GM19240 (cell line): ENCODE measurements around the gene RCSD1.

Experiments used
- DNase-seq: peaks from one replicate; pipeline ENCODE4 v3.0.0; 2011; ENCODE audit warnings: low spot score; ENCODE audit not compliant: insufficient read length

The RCSD1 gene

GRCh38 chr1:167683641-167684502 is 53.8 kb downstream of the RCSD1 start:
- DNase-seq = no peak

DNA sequence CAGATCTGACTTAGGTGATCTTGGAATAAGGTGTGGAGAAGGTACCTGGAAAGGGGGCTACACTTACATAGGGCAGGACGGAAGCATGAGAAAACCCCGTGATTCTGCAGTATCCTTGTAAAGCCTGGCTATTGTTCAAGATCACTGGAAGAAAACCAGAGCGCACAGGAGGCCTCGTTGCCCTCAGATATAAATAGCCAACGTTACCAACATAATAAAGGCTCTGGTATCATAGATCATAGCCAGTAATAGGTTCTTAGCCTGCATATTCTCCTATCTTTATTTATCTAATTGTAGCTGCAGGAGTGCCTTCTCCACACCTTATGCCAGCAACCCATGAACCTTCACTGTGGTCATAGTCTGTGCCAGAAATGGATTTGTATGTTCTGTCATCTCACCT is 55.8 kb downstream of the RCSD1 start:
- DNase-seq = no peak

GRCh38 chr1:167687919-167688519 is 58.0 kb downstream of the RCSD1 start:
- peak; percentile 65 for DNase-seq

DNA sequence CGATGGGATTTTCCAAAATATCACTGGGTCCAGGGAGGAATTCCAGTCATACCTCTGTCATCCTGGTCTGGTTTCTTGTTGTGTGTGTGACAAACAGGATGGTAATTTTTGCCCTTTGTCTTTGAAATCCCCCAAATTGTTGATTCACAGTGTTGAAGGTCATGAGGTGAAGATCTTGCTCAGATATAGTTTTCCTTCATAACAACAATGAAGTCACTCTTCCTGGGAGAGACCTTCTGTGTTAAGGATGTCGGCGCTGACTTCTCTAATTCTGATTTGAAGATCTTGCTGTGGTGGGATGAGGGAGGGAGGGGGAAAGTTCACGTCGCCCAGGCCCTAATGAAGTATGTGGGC is 59.5 kb downstream of the RCSD1 start:
- no peak for DNase-seq

DNA sequence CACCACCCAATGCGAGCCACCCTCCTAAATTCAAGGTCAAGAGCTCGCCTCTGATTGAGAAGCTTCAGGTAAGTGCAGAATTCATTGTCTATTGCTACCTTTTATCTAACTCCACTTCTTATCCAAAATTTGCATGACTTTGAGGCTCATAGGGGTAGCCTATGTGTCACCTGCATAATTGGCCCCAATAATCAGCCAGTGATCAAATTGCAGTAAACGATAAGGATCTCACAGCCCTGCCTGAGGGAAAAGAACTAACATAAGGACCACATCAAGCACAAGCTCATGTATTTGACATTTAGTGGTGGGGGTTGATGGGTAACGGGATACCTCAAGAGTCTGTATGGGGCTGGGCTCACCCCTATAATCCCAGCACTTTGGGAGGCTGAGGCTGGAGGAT is 60.0 kb downstream of the RCSD1 start:
- DNase-seq = no peak

DNA sequence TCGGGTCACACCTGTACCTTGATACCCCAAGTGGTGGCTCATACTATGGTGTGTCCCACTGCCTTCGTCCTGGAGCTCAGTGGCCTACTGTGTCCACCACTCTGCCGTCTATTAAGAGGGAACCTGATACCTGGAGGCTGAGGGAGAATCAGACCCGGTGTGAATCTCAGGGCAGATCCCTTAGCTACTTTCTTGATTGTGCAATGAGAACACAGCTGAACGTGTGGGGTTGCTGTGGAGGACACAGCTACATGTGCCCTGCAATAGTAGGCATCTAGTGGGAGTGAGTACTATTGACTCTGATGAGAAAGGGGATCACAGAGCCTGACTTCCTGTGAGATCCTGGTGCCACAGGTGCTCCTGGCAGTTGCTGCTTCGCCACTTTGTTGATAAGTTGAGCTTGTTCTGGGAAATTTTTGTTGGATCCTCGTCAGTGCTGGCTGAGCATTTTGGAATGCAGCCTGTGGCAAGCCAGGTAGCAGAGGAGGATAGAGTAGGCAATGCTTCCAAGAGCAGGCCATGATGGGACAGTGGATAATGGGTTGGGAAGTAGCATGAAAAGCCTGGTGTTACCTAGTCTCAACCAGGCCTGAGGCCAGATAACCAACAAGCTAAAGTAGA is 63.5 kb downstream of the RCSD1 start:
- DNase-seq = no peak

- DNase-seq = no peak
These were observed 64.7 kb downstream of the RCSD1 start for GRCh38 chr1:167694691-167695090.

DNA sequence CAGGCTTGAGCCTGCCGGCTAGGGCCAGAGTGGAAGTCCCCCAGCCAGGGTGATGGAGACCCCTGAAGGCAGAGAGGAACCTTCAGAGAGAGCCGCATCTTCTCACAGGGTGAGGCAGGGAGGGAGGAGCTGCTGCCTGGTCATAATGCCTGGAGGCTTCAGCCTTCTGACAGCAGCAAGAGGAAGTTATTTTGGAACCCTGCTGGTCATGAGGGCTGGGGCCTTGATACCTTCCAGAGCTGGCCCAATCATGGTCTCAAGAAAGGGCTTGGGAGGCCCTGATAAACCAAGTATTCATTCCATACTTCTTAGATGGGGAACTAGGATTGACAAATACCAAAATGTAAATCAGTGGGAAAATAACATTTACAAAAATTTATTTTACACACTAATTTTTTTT is 65.1 kb downstream of the RCSD1 start:
- DNase-seq = no peak

DNA sequence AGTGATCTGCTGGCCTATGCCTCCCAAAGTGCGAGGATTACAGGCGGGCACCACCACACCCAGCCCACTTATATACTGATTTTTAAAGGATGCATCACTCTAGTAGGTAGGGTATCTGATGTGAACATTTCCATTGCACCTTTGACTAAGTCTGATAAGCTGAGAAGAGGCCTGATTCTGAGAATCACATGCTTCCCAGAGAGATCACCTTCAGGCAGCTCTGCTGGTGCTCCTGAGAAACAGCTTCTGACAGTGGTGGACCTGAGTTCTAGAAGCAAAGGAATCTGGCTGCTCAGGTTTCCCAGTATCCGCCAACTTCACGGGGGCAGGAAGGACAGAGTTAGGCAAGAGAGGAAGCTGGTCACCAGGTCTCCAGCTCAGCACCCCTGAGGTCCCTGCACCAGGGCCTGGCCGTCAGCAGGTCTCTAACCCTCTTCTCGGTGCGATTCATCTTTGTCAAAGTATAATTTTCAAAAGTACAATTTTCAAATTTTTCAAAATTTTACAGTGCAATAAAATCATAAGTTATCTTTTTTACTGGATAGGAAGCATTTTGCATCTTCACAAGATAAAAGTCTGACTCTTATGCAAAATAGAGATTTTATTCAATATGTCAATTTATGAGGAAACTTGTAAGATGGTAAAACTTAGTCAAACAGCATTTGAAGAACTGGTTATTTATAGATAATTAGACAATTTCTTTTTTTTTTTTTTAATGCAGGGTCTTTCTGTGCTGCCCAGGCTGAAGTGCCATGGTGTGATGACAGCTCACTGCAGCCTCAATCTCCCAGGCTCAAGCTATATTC is 65.9 kb downstream of the RCSD1 start:
- DNase-seq = no peak

- no peak for DNase-seq
These were observed 67.7 kb downstream of the RCSD1 start for GRCh38 chr1:167697667-167698141.

GRCh38 chr1:167698313-167698712 is 68.3 kb downstream of the RCSD1 start:
- no peak for DNase-seq

DNA sequence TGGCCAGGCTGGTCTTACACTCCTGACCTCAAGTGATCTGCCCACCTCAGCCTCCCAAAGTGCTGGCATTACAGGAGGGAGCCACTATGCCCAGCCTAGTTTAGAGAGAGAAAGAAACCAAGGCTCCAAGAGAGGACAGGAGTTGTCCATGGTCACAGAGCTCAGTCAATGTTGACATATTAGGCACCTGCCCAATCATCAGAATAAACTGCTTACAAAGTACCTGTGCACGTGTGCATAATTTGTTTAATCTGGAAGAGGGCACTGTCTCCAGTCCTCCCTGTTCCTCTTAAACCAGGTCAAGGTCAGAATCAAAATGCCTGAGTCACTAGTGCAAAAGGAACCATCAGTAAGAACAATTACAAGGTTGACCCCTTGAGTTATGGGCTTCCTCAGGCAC is 71.5 kb downstream of the RCSD1 start:
- no peak for DNase-seq

DNA sequence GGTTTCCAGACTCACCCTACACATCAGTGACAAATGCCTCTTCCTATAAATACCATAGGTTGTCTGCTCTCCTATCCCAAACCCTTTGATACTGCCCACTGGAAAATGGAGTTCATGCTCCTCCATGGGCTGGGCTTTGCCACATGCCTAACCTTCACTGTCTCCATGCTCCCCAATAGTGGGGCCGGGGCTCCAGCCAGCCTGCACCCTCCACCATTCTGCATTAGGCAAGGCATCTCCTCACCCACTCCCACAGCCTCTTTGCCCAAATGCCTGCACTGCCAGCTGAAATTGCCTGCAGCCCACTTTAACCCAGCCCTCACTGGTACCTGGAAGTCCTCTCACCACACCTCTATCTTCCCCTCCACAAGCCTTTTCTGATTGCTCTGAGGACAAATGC is 73.5 kb downstream of the RCSD1 start:
- no peak for DNase-seq

DNA sequence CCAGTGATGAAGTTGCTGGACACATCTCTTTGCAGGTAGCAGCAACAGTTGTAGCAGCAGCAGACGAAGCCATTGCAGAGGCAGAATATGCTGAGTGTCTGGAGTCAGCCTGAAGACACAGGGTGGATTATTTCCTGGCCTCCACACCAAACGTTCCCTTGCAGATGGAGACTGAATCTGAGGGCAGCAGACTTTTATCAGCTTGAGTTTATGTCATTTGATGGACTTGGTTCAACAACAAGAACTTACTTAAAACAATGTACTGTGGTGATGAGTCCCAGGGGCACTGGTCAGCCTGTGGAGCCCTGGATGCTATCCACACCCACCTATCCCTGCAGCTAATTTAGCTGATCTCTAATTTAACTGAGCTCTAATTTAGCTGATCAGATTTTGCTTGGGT is 74.7 kb downstream of the RCSD1 start:
- DNase-seq = no peak

- no peak for DNase-seq
These were observed 75.2 kb downstream of the RCSD1 start for GRCh38 chr1:167705250-167705649.

DNA sequence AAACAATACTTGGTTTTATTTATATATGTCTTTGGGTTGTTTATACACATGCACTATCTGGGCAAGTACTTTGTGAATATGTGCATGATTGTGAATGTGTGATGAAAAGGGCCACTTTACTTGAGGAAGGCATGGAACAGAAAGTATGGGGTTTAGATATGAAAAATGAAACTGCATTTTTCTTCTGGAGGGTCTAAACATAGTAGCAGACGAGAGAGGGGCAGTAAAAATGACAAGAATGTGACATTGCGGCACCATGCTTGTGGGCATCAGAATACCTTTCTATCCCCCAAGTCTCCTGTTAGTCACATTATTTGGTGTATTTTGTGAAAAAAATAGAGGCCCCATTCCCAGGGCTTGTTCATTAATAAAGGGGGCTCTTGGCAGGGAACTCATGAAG is 76.3 kb downstream of the RCSD1 start:
- DNase-seq = no peak

DNA sequence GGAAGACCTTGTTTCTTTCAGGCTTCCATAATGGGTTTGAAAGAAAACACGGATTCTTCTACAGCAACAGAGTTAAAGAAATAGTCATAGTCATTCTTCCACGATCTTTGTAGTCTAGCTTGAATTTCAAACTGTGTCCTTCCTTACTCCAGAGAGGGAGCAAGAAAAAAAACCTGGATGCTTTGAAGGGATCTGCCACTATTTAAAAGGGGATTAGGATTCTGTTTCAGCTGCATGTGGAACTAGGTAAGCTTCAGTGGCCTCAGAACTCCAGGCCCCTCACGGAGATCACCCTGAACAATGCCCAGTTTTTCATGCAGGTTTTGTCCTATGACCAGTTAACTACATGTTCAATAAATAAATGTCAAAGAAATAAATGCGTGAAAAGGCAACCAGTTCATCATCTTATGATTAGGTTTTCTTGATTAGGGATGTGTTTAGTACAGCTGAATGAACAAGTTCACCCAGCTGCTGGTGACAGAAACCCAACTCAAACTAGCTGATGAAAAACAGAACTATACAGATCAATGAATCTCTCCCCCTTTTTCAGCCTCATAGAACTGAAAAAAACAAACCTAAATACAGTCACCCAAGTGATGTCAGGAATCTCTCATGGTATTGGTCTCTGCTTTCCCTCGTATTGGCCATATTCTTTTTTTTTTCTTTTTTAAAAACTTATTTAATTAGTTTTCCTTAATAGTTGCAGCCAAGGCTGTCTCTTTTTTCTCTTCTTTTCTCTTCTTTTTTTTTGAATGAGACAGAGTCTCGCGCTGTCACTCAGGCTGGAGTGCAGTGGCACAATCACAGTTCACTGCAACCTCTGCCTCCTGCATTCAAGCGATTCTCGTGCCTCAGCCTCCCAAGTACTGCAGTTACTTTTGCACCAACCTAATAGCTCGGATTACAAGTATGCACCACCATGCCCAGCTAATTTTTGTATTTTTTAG is 77.2 kb downstream of the RCSD1 start:
- no peak for DNase-seq

DNA sequence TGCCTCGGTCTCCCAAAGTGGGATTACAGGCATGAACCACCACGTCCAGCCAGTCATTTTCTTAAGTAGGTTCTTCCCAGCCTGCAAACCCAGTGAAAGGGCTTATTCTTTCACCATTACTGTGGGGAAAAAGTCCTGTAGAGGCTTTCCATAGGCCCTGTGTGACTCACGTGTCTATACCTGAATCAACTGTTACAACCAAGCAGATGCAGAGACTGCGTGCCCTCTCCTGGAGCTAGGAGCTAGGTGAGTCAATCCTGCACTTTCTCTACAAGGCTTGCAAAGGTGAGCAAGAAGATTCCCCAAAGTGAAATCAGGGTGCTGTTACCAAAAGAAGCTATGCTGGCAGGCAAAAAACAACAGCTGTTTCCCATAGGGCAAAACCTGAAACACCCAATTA is 77.9 kb downstream of the RCSD1 start:
- no peak for DNase-seq

GRCh38 chr1:167708940-167709389 is 78.9 kb downstream of the RCSD1 start:
- DNase-seq = no peak

- DNase-seq = no peak
These were observed 80.8 kb downstream of the RCSD1 start for GRCh38 chr1:167710836-167711235.

DNA sequence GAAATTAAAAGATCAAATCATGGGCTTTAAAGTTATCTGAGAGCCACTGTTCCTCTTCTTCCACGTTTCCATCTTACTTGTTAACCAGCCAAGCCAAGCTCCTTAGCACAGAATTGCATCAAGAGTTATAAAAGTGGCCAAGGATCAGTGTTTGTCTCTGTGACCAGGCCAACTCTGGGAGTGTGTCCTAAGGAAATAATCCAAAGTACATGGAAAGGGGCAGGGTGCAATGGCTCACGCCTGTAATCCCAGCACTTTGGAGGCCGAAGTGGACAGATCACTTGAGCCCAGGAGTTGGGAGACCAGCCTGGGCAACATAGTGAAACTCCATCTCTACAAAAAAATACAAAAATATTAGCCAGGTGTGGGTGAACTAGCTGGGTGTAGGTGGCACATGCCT is 81.8 kb downstream of the RCSD1 start:
- no peak for DNase-seq
